ENCODE data around the gene ALDOC.
"Not testable (repeated sequence)": the region's sequence is repeated elsewhere in the genome, so short reads cannot be mapped to it uniquely, and the experiment has no call there.

ALDOC gene

GRCh38 chr17:28582513-28582912 lies 5.8 kb upstream of the ALDOC start:
- DNase-seq (ENCODE audit: low read depth, low spot score) = no peak

GRCh38 chr17:28580959-28581358 lies 4.3 kb upstream of the ALDOC start:
- no peak for DNase-seq (ENCODE audit: low read depth, low spot score)

GRCh38 chr17:28579526-28579925 lies 2.8 kb upstream of the ALDOC start:
- DNase-seq (ENCODE audit: low read depth, low spot score) = no peak

- DNase-seq (ENCODE audit: low read depth, low spot score) = no peak
Measured at GRCh38 chr17:28578246-28579195, 1.8 kb upstream of the ALDOC start.

- no peak for DNase-seq (ENCODE audit: low read depth, low spot score)
Measured at GRCh38 chr17:28577466-28577824, 750 bp upstream of the ALDOC start.

GRCh38 chr17:28576016-28576415 lies 679 bp downstream of the ALDOC start:
- not testable (repeated sequence) for DNase-seq (ENCODE audit: low read depth, low spot score)

- DNase-seq (ENCODE audit: low read depth, low spot score) = no peak
Measured at GRCh38 chr17:28575126-28575795, 1.4 kb downstream of the ALDOC start.

GRCh38 chr17:28574526-28574925 lies 2.2 kb downstream of the ALDOC start:
- DNase-seq (ENCODE audit: low read depth, low spot score) = no peak

GRCh38 chr17:28573966-28574480 lies 2.7 kb downstream of the ALDOC start:
- DNase-seq (ENCODE audit: low read depth, low spot score) = no peak

GRCh38 chr17:28573521-28573920 lies 3.2 kb downstream of the ALDOC start:
- no peak for DNase-seq (ENCODE audit: low read depth, low spot score)

- DNase-seq (ENCODE audit: low read depth, low spot score) = no peak
Measured at GRCh38 chr17:28573040-28573380, 3.7 kb downstream of the ALDOC start.

- DNase-seq (ENCODE audit: low read depth, low spot score) = no peak
Measured at GRCh38 chr17:28572259-28573039, 4.2 kb downstream of the ALDOC start.

GRCh38 chr17:28571361-28572122 lies 5.2 kb downstream of the ALDOC start, which contains the start of gene PIGS:
TSS of gene PIGS (minus strand) at chr17:28571524. CDS start at chr17:28571496, 28 bp downstream.
- peak; percentile 97 for DNase-seq (ENCODE audit: low read depth, low spot score)

GRCh38 chr17:28570716-28571360 lies 5.9 kb downstream of the ALDOC start:
- peak; percentile 46 for DNase-seq (ENCODE audit: low read depth, low spot score)

GRCh38 chr17:28569446-28569845 lies 7.2 kb downstream of the ALDOC start:
- DNase-seq (ENCODE audit: low read depth, low spot score) = no peak

GRCh38 chr17:28567604-28568003 lies 9.1 kb downstream of the ALDOC start:
- no peak for DNase-seq (ENCODE audit: low read depth, low spot score)

GRCh38 chr17:28563475-28563874 lies 13.2 kb downstream of the ALDOC start:
- DNase-seq (ENCODE audit: low read depth, low spot score) = peak; percentile 90

- DNase-seq (ENCODE audit: low read depth, low spot score) = no peak
Measured at GRCh38 chr17:28555022-28555421, 21.7 kb downstream of the ALDOC start.

- no peak for DNase-seq (ENCODE audit: low read depth, low spot score)
Measured at GRCh38 chr17:28554565-28554964, 22.1 kb downstream of the ALDOC start.

GRCh38 chr17:28553000-28553505 lies 23.6 kb downstream of the ALDOC start:
- no peak for DNase-seq (ENCODE audit: low read depth, low spot score)

All from astrocyte of the hippocampus (primary cell).